Bone marrow (tissue), 2 donors: ENCODE results near the gene EPHA7.

Source experiments
- DNase-seq, 2 donors: peaks; one replicate each; lab custom pipeline; 2025; lab: John Stamatoyannopoulos, UW

Gene EPHA7

GRCh38 chr6:93243231-93243778 is 176.1 kb downstream of the EPHA7 start:
- DNase-seq: no peak

DNA sequence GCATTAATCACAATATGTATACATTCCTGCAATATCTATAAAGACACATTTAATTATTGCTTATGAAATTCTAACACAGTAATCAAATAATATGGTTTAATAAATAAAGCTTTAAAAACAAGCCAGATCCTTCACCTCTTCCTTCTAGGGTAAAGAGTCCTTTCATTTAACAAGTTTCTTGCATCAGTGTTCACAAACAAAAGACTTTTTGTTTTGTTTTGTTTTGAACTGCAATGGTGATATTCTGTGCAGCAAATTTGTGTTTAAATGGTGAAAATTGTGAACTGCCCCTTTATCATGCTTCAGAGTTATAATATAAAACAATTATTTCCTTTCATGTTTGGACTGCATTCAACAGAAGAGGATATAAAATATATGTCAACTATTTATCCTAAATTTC is 177.3 kb downstream of the EPHA7 start:
- no peak for DNase-seq

GRCh38 chr6:93238632-93239031 is 180.7 kb downstream of the EPHA7 start:
- DNase-seq: no peak

- no peak for DNase-seq
Measured at GRCh38 chr6:93235775-93236174, 183.6 kb downstream of the EPHA7 start.

- no peak for DNase-seq
Measured at GRCh38 chr6:93226822-93227221, 192.5 kb downstream of the EPHA7 start.

GRCh38 chr6:93222071-93222851 is 197.1 kb downstream of the EPHA7 start:
- DNase-seq: no peak

DNA sequence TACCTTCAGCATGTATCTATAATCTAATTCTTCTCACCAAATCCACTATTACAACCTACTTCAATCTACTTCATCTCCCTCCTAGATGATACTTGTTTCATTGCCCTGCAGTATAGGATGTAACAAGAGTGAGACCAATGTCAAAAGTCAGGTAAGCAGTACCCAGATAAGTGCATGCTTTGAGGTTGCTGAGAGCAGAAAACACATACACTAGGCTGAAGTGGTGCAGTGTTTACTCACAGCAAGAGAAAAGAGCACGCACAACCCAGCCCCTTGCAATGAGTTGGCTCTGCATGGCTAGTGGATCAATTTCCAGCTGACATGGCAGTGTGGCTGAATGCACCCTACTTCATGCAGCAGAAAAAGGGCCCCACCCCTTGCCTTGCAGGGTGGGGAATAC is 199.9 kb downstream of the EPHA7 start:
- no peak for DNase-seq

GRCh38 chr6:93218096-93218495 is 201.3 kb downstream of the EPHA7 start:
- DNase-seq: no peak

- no peak for DNase-seq
Measured at GRCh38 chr6:93213028-93213427, 206.3 kb downstream of the EPHA7 start.

- DNase-seq: no peak
Measured at GRCh38 chr6:93210908-93211307, 208.5 kb downstream of the EPHA7 start.

DNA sequence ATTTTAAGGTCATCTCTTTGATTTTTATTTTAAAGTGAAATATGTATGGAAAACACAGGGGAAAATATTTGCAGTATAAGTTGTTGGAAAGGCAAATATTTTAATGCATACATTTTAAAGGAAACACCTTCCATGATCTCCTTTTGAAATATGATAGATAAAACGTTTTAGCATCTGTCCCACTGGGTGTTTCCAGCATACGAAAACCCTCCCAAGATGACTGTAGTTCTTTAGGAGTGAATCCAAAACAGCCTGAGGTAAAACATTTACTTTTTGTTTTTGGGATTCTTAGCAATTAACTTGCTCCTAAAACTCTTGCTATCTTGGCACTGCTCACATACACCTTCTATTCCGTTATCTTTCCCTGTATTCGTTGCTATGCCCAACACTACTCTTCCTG is 210.0 kb downstream of the EPHA7 start:
- no peak for DNase-seq

- no peak for DNase-seq
Measured at GRCh38 chr6:93196406-93196970, 222.9 kb downstream of the EPHA7 start.

DNA sequence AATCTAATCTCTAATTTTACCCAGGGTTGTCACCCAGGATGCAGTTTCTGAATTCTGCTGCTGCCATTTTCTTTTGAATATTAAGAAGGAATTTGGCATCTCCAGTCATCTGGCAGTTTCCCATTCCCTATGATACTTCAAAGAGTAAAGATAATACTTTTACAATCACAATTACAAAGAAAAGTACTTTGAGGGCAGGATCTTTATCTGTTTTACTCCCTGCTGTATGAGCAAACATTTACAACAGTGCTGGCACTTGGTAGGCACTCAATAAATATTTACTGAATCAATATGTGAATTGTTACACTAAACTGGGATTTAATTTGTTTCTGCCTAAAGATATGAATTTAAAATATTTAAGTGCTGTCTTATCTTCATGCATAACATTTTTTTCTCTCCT is 224.9 kb downstream of the EPHA7 start:
- no peak for DNase-seq

DNA sequence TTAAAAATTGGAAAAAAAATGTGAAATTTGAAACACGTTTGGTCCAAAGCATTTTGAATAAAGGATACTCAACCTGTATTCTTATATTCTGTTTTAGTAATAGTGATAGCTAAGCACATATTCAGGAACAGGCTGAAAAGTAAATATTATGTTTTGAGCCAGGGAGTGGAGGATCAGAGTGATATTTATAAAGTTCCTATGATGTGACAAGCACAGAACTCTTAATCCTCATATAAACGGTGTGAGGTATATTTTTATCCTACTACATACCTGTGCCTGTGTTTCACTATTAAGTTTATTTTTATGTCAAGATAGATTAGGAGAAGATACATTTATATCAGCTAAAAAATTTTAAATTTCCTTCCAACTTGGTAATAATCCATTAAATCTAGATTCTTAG is 225.5 kb downstream of the EPHA7 start:
- no peak for DNase-seq
